Muscle layer of colon (tissue), 2 donors: ENCODE data around the gene STK10.
A peak's percentile ranks its signal among the peaks of the same experiment; 100 is the strongest.

Experiments
- H3K27ac ChIP-seq: one replicate; pipeline ENCODE4 v1.7.0; 2013; ENCODE audit warnings: low read depth, mild to moderate bottlenecking, low read length, moderate library complexity
- H3K27me3 ChIP-seq, 2 donors: one replicate each; pipeline ENCODE4 v1.7.0; 2013; ENCODE audit warnings: low read length in 2 of 2, mild to moderate bottlenecking in 2 of 2; ENCODE audit not compliant: insufficient read depth in 2 of 2, control insufficient read depth in 1 of 2
- H3K36me3 ChIP-seq: one replicate; pipeline ENCODE4 v1.7.0; 2013; ENCODE audit warnings: mild to moderate bottlenecking, low read length; ENCODE audit not compliant: insufficient read depth
- H3K4me1 ChIP-seq: one replicate; pipeline ENCODE4 v1.7.0; 2013; ENCODE audit warnings: mild to moderate bottlenecking, low read length; ENCODE audit not compliant: insufficient read depth
- H3K4me3 ChIP-seq, 2 donors: one replicate each; pipeline ENCODE4 v1.7.0; 2013; ENCODE audit warnings: low read length in 2 of 2, low read depth in 1 of 2, mild to moderate bottlenecking in 1 of 2, moderate library complexity in 1 of 2
- H3K9ac ChIP-seq: one replicate; pipeline ENCODE4 v1.7.0; 2013; ENCODE audit warnings: low read length
- H3K9me3 ChIP-seq: one replicate; pipeline ENCODE4 v1.7.0; 2013; ENCODE audit warnings: mild to moderate bottlenecking, low read length
- donor health status: abdominal sarcoma.
- donor health status: Adenocarcinoma of cecum.

Gene STK10

GRCh38 chr5:172076761-172077244, 111.2 kb downstream of the STK10 start:
- H3K4me1 ChIP-seq: no peaks in the 10 kb centered on the region
- peaks cover 6% of the 10 kb centered on the region for H3K36me3 ChIP-seq
- H3K27ac ChIP-seq: no peak overlapping the region
- no peak overlapping the region for H3K9ac ChIP-seq
- no peaks in the 10 kb centered on the region for H3K27me3 ChIP-seq
- no peak overlapping the region for H3K4me3 ChIP-seq
- H3K9me3 ChIP-seq: no peaks in the 10 kb centered on the region

- Histone ChIP-seq H3K36me3 (no peaks in the 10 kb centered on the region), H3K9me3 (no peaks in the 10 kb centered on the region), H3K9ac (no peak overlapping the region), H3K27ac (no peak overlapping the region), H3K4me3 (no peak overlapping the region), H3K4me1 (no peaks in the 10 kb centered on the region), H3K27me3 (no peaks in the 10 kb centered on the region)
Observed at GRCh38 chr5:172075656-172076055, 112.4 kb downstream of the STK10 start.

DNA sequence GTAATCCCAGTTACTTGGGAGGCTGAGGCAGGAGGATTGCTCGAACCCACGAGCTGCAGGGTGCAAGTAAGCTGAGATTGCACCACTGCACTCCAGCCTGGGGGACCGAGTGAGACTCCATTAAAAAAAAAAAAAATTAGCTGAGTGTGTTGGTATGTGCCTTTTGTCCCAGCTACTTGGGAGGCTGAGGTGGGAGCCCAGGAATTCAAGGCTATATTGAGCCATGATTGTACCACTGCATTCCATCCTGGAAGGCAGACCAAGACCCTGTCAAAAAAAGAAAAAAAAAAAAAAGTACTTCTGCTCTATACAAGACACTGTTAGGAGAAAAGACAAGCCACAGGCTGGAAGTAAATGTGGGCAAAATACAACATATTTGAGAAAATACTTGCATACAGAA, 113.1 kb downstream of the STK10 start:
- Histone ChIP-seq H3K4me1 (no peaks in the 10 kb centered on the region), H3K9me3 (no peaks in the 10 kb centered on the region), H3K9ac (no peak overlapping the region), H3K36me3 (no peaks in the 10 kb centered on the region), H3K4me3 (no peak overlapping the region), H3K27me3 (no peaks in the 10 kb centered on the region), H3K27ac (no peak overlapping the region)

- H3K27me3 ChIP-seq: no peaks in the 10 kb centered on the region
- H3K9me3 ChIP-seq: no peaks in the 10 kb centered on the region
- no peak overlapping the region for H3K4me3 ChIP-seq
- H3K36me3 ChIP-seq: no peaks in the 10 kb centered on the region
- H3K27ac ChIP-seq: no peak overlapping the region
- no peak overlapping the region for H3K9ac ChIP-seq
- peaks cover 2% of the 10 kb centered on the region for H3K4me1 ChIP-seq
Observed at GRCh38 chr5:172071309-172071875, 116.6 kb downstream of the STK10 start.

DNA sequence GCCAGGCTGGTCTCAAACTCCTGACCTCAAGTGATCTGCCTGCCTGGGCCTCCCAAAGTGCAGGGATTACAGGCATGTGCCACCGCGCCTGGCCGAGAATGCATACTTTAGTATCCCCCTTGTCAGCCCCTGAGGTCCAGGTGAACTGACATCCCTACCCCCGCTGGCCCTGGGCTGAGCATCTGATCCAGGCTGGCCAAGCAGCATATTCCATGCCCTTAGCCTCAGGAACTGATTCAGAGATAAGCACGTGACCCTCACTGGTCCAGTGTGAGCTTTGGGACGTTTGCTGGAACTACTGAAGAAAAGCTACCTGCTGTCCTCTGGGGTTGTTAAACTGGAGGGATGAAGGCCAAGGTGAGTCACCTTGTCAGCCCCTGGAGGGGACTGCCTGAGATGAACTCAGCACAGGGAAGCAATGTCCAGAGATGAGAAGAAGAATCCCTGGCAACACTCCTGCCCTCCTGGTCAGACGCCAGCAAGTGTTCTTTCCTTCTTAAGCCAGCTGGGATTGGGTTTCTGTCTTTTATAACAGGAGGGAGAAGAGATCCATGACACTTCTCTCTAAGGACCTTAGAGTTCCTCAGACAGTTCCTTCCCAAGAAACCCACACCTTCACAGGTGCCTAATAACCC, 122.5 kb downstream of the STK10 start:
- no peaks in the 10 kb centered on the region for H3K9me3 ChIP-seq
- no peaks in the 10 kb centered on the region for H3K27me3 ChIP-seq
- H3K4me1 ChIP-seq: peaks cover 12% of the 10 kb centered on the region
- H3K4me3 ChIP-seq: no peak overlapping the region
- H3K9ac ChIP-seq: no peak overlapping the region
- peak overlapping the region; percentile 30 for H3K27ac ChIP-seq
- peaks cover 11% of the 10 kb centered on the region for H3K36me3 ChIP-seq

GRCh38 chr5:172064766-172065165, 123.3 kb downstream of the STK10 start:
- Histone ChIP-seq H3K36me3 (peaks cover 11% of the 10 kb centered on the region), H3K4me1 (peaks cover 12% of the 10 kb centered on the region), H3K27me3 (no peaks in the 10 kb centered on the region), H3K27ac (no peak overlapping the region), H3K4me3 (no peak overlapping the region), H3K9me3 (no peaks in the 10 kb centered on the region), H3K9ac (no peak overlapping the region)

GRCh38 chr5:172064358-172064757, 123.7 kb downstream of the STK10 start:
- H3K27ac ChIP-seq: no peak overlapping the region
- no peaks in the 10 kb centered on the region for H3K27me3 ChIP-seq
- H3K9me3 ChIP-seq: no peaks in the 10 kb centered on the region
- peaks cover 12% of the 10 kb centered on the region for H3K4me1 ChIP-seq
- peaks cover 11% of the 10 kb centered on the region for H3K36me3 ChIP-seq
- H3K4me3 ChIP-seq: no peak overlapping the region
- no peak overlapping the region for H3K9ac ChIP-seq

- H3K27me3 ChIP-seq: no peaks in the 10 kb centered on the region
- H3K4me1 ChIP-seq: peaks cover 12% of the 10 kb centered on the region
- no peaks in the 10 kb centered on the region for H3K9me3 ChIP-seq
- peaks cover 11% of the 10 kb centered on the region for H3K36me3 ChIP-seq
- H3K27ac ChIP-seq: no peak overlapping the region
- H3K9ac ChIP-seq: no peak overlapping the region
- no peak overlapping the region for H3K4me3 ChIP-seq
Observed at GRCh38 chr5:172063463-172064235, 124.4 kb downstream of the STK10 start.

GRCh38 chr5:172059661-172060100, 128.3 kb downstream of the STK10 start:
- Histone ChIP-seq H3K27me3 (no peaks in the 10 kb centered on the region), H3K27ac (no peak overlapping the region), H3K9ac (no peak overlapping the region), H3K36me3 (peaks cover 11% of the 10 kb centered on the region), H3K4me3 (no peak overlapping the region), H3K4me1 (no peaks in the 10 kb centered on the region), H3K9me3 (no peaks in the 10 kb centered on the region)

DNA sequence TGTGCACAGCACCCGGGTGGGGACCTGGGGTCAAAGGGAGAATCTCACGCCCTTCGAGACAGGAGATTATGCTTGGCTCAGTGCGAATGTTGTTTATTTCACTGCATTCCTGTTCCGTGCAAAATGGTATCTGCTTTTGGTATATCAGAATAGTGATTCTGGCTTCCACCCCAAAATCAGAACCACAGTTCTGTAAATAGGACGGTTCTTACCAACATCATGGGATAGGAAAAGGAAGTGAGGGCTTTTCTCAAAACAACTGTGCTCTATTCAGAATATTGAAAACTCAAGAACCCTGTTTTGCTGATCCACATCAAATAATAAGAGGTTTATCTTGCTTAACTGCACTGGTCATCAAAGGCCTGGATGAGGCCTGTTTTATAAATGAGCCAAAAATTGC, 129.9 kb downstream of the STK10 start:
- H3K27ac ChIP-seq: no peak overlapping the region
- no peaks in the 10 kb centered on the region for H3K36me3 ChIP-seq
- H3K27me3 ChIP-seq: no peaks in the 10 kb centered on the region
- H3K4me1 ChIP-seq: no peaks in the 10 kb centered on the region
- no peak overlapping the region for H3K4me3 ChIP-seq
- no peak overlapping the region for H3K9ac ChIP-seq
- no peaks in the 10 kb centered on the region for H3K9me3 ChIP-seq

DNA sequence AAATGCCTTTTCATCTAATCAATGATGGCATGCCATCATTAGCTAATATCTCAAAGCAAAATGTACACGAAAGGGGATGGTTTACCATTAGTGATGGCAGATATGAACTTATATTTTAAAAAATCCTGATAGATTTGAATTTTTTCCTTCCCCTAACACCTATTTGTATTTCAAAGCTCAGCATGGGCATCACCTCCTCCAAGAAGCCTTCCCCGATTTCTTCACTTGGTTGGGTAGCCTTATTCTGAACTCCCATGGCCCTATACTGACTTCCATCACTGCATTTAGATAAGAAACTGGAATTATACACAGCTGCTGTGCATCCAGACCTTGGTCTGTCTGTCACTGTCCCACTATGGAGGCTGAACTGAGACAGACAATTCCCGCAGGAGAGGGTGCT, 132.0 kb downstream of the STK10 start:
- no peaks in the 10 kb centered on the region for H3K27me3 ChIP-seq
- no peak overlapping the region for H3K27ac ChIP-seq
- H3K4me1 ChIP-seq: peaks cover 12% of the 10 kb centered on the region
- no peak overlapping the region for H3K9ac ChIP-seq
- no peak overlapping the region for H3K4me3 ChIP-seq
- no peaks in the 10 kb centered on the region for H3K36me3 ChIP-seq
- H3K9me3 ChIP-seq: no peaks in the 10 kb centered on the region
